ENCODE results near the gene EBF3.

- TF ChIP-seq POLR2A (IDR thresholded peaks at IDR 0.05; ENCODE audit: low read length) (no peak), GATA1 (IDR thresholded peaks at IDR 0.05; ENCODE audit: low read depth, low read length) (no peak)
Observed at GRCh38 chr10:129970465-129971364, 6.6 kb upstream of the EBF3 start.
